ENCODE measurements around the gene DNER. TPM values are rescaled to one million over a fixed set of nuclear protein-coding genes. Genes with fewer than 3 reads are reported as not detected.

Gene DNER
- polyA plus RNA-seq, 3 donors, result 0.12 to 0.20 (median 0.16) TPM

- H3K79me2 ChIP-seq (ENCODE audit: insufficient read depth, low read length), result no peaks in the 10 kb centered on the region
- no peak overlapping the region for H3K9ac ChIP-seq (ENCODE audit: insufficient read depth, low read length, poor library complexity, severe bottlenecking)
- H3K36me3 ChIP-seq (replicated peaks in 1 of 2; ENCODE audit: control insufficient read depth in 1 of 2, insufficient read depth in 2 of 2, low read length in 2 of 2), result no peaks in the 10 kb centered on the region
- no peaks in the 10 kb centered on the region for H3K4me1 ChIP-seq (ENCODE audit: control insufficient read depth in 1 of 2, insufficient read depth in 2 of 2, low read length in 2 of 2)
- no CpG with 5 or more reads among the region's 5 CpGs for WGBS (ENCODE audit: insufficient coverage)
- peaks cover 14 to 42% (median 33%) of the 10 kb centered on the region in 7 donors for H3K9me3 Mint-ChIP-seq
- peaks cover 3 to 4% of the 10 kb centered on the region in 2 donors for H3K36me3 Mint-ChIP-seq
- H3K4me2 ChIP-seq (replicated peaks; ENCODE audit: extremely low read depth, low read length, poor library complexity, severe bottlenecking), result no peak overlapping the region
- peaks cover 0 to 9% of the 10 kb centered on the region in 2 donors for H3K9me3 ChIP-seq (replicated peaks in 1 of 2; ENCODE audit: control insufficient read depth in 1 of 2, insufficient read depth in 1 of 2, low read length in 2 of 2)
- DNase-seq, result no peak
- TF ChIP-seq, protein P1, sequence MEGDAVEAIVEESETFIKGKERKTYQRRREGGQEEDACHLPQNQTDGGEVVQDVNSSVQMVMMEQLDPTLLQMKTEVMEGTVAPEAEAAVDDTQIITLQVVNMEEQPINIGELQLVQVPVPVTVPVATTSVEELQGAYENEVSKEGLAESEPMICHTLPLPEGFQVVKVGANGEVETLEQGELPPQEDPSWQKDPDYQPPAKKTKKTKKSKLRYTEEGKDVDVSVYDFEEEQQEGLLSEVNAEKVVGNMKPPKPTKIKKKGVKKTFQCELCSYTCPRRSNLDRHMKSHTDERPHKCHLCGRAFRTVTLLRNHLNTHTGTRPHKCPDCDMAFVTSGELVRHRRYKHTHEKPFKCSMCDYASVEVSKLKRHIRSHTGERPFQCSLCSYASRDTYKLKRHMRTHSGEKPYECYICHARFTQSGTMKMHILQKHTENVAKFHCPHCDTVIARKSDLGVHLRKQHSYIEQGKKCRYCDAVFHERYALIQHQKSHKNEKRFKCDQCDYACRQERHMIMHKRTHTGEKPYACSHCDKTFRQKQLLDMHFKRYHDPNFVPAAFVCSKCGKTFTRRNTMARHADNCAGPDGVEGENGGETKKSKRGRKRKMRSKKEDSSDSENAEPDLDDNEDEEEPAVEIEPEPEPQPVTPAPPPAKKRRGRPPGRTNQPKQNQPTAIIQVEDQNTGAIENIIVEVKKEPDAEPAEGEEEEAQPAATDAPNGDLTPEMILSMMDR (IDR thresholded peaks at IDR 0.05), result no peak
- no peaks in the 10 kb centered on the region for H3K27me3 ChIP-seq (ENCODE audit: control insufficient read depth in 2 of 2, insufficient read depth in 2 of 2, low read length in 2 of 2)
- H2AFZ ChIP-seq (ENCODE audit: insufficient read depth, low read depth, low read length, poor library complexity, severe bottlenecking), result no peak overlapping the region
- H3K27me3 Mint-ChIP-seq (ENCODE audit: low read depth in 3 of 3), result peaks cover 11 to 16% (median 13%) of the 10 kb centered on the region in 3 donors
- peak overlapping the region in 1 of 7 donors; percentile 40 for H3K27ac Mint-ChIP-seq
- no peak overlapping the region for H3K27ac ChIP-seq (ENCODE audit: low read depth in 1 of 2, low read length in 2 of 2)
- intact Hi-C loops (cut with micrococcal nuclease), result no loop called here
- H3K4me1 Mint-ChIP-seq, result peaks cover 8% of the 10 kb centered on the region
- H3K4me3 ChIP-seq (replicated peaks in 1 of 3; ENCODE audit: low read depth in 2 of 3, low read length in 3 of 3), result no peak overlapping the region
- H3K4me3 Mint-ChIP-seq, result no peak overlapping the region
- no peaks in the 10 kb centered on the region for H4K20me1 ChIP-seq (ENCODE audit: insufficient read depth, low read length)
These were observed 334.2 kb downstream of the DNER start for GRCh38 chr2:229380101-229380625.

DNA sequence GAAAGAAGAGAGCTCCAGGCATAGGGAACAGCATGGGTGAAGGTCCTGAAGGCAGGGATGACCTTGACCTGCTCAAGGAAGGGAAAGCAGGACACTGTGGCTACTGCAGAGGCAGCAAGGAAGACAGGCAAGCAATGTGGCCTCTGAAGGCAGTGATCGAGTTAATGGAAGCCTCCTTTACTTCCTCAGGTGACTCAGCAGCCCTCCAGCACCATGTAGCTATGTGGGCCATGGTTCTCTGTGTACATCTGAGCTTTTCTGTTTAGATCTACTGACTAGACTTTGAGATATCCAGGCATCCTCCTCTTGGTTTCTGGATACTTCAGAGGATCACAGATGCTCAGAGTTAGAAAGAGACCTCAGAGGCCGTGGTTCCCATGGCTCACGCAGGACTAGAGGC lies 336.0 kb downstream of the DNER start:
- 80% methylated on average over 3 of the region's 3 CpGs for WGBS (ENCODE audit: insufficient coverage)
- Mint-ChIP-seq H3K27ac (peak overlapping the region in 1 of 7 donors; percentile 38), H3K4me1 (peaks cover 3% of the 10 kb centered on the region), H3K36me3 (peaks cover 3 to 4% of the 10 kb centered on the region in 2 donors), H3K4me3 (no peak overlapping the region), H3K27me3 (ENCODE audit: low read depth in 3 of 3) (peaks cover 10 to 13% (median 12%) of the 10 kb centered on the region in 3 donors), H3K9me3 (peaks cover 9 to 30% (median 24%) of the 10 kb centered on the region in 7 donors)
- DNase-seq, result peak in 2 of 3 donors; percentile 16 to 25
- Histone ChIP-seq H3K36me3 (replicated peaks in 1 of 2; ENCODE audit: control insufficient read depth in 1 of 2, insufficient read depth in 2 of 2, low read length in 2 of 2) (no peaks in the 10 kb centered on the region), H3K79me2 (ENCODE audit: insufficient read depth, low read length) (no peaks in the 10 kb centered on the region), H3K4me3 (replicated peaks in 1 of 3; ENCODE audit: low read depth in 2 of 3, low read length in 3 of 3) (no peak overlapping the region), H3K27me3 (ENCODE audit: control insufficient read depth in 2 of 2, insufficient read depth in 2 of 2, low read length in 2 of 2) (no peaks in the 10 kb centered on the region), H2AFZ (ENCODE audit: insufficient read depth, low read depth, low read length, poor library complexity, severe bottlenecking) (peak overlapping the region; percentile 56), H3K27ac (ENCODE audit: low read depth in 1 of 2, low read length in 2 of 2) (no peak overlapping the region), H3K4me1 (ENCODE audit: control insufficient read depth in 1 of 2, insufficient read depth in 2 of 2, low read length in 2 of 2) (no peaks in the 10 kb centered on the region), H3K9ac (ENCODE audit: insufficient read depth, low read length, poor library complexity, severe bottlenecking) (no peak overlapping the region), H4K20me1 (ENCODE audit: insufficient read depth, low read length) (no peaks in the 10 kb centered on the region), H3K4me2 (replicated peaks; ENCODE audit: extremely low read depth, low read length, poor library complexity, severe bottlenecking) (no peak overlapping the region), H3K9me3 (replicated peaks in 1 of 2; ENCODE audit: control insufficient read depth in 1 of 2, insufficient read depth in 1 of 2, low read length in 2 of 2) (peaks cover 0 to 9% of the 10 kb centered on the region in 2 donors)
- TF ChIP-seq, protein P1 (IDR thresholded peaks at IDR 0.05), result no peak
- intact Hi-C loops (cut with micrococcal nuclease), result loop anchor here in 1 of 2 donors (10.0 kb wide), 1 partner anchor 46 kb away; no protein-coding TSS in a partner anchor
